ENCODE results near the gene ASB8.

ASB8 gene

GRCh38 chr12:48106681-48107613, 50.4 kb downstream of the ASB8 start:
- FAIRE-seq (no peak), DNase-seq (ENCODE audit: low spot score) (no peak)

- DNase-seq (ENCODE audit: low spot score) (peak; percentile 89), FAIRE-seq (no peak)
Observed at GRCh38 chr12:48105867-48106680, 51.2 kb downstream of the ASB8 start, which contains the start of gene SENP1. SENP1 (minus strand) TSS chr12:48106079; CDS start chr12:48101472, 4,607 bp downstream.

DNA sequence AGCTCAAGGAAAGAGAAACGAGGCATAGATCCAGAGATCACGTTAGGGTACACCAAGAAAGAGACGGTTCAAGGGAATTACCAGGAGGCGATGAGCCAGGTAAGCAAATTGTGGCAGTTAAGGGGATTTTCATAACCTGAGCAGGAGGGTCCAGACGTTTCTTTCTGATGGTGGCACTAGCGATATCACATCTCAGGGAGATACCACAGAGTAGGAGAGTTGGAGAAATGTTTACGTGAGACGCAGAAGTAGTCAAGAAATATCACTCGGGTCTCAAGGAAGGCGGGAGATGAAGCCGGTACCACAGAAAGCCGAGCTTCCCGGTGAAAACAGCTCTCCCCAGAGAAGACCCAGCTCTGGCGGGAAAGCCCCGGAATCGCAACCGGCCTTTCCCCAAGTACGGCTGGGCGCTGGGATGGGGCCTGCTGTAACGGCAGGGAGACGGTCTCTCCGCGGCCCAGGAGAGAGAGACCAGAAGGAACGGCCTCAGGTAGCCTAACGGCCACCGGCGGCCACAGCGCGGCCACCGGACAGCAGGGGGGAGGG, 51.9 kb downstream of the ASB8 start:
- DNase-seq (ENCODE audit: low spot score) (no peak), FAIRE-seq (no peak)

- DNase-seq (ENCODE audit: low spot score) (no peak), FAIRE-seq (no peak)
Observed at GRCh38 chr12:48104531-48104930, 52.8 kb downstream of the ASB8 start.

Measured in urothelium cell line (cell line).